B cell (primary cell): Measurements from ENCODE around the gene BCL2.

Experiments
- EZH2 ChIP-seq: IDR thresholded peaks from 2 replicates; pipeline ENCODE4 v1.6.1; 2012; ENCODE audit warnings: borderline replicate concordance, low read depth, mild to moderate bottlenecking, moderate library complexity, low read length; ENCODE audit not compliant: insufficient read depth, poor library complexity, severe bottlenecking
- TF ChIP-seq, protein P1 (sequence below): fragments of 200-600 bp; IDR thresholded peaks from one replicate; pipeline ENCODE4 v1.8.0; 2022; ENCODE audit warnings: antibody characterized with exemption, mild to moderate bottlenecking

DNA sequence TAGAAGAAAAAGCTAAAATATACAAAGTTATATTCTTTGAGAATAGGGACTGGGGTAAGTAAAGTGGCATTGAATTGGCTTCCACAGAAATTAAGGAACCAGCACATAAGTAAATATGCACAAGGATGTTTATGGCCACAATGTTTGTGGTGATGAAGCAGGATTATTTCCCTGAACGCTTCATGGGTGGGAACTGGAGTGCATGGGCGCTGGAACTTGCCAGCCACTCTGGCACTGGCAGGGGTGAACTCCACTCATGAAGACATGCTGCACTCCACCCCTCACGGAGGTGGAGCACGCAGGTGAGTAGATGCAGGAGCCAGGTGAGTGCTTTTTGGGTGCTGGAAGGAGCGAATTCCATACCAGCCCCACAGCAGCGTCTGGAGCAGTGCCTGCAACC lies 94.1 kb downstream of the BCL2 start:
- TF ChIP-seq, protein P1, sequence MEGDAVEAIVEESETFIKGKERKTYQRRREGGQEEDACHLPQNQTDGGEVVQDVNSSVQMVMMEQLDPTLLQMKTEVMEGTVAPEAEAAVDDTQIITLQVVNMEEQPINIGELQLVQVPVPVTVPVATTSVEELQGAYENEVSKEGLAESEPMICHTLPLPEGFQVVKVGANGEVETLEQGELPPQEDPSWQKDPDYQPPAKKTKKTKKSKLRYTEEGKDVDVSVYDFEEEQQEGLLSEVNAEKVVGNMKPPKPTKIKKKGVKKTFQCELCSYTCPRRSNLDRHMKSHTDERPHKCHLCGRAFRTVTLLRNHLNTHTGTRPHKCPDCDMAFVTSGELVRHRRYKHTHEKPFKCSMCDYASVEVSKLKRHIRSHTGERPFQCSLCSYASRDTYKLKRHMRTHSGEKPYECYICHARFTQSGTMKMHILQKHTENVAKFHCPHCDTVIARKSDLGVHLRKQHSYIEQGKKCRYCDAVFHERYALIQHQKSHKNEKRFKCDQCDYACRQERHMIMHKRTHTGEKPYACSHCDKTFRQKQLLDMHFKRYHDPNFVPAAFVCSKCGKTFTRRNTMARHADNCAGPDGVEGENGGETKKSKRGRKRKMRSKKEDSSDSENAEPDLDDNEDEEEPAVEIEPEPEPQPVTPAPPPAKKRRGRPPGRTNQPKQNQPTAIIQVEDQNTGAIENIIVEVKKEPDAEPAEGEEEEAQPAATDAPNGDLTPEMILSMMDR = no peak
- TF ChIP-seq EZH2 = no peak
